ENCODE data around the gene TTC29.

DNA sequence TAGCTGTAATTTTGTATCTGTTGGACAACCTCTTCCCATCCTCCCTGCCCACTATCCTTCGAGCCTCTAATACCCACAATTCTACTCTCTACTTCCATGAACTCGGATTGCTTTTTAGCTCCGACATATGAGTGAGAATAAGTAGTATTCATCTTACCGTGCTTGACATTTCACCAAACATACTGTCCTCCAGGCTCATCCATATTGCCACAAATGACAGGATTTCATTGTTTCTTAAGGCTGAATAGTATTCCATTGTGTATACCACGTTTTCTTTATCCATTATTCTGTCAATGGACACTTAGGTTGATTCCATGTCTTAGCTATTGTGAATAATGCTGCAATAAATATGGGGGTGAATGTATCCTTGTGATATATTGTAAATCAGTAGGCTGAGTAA is 26.4 kb upstream of the TTC29 start:
- TF ChIP-seq EZH2 (IDR thresholded peaks at IDR 0.05; ENCODE audit: borderline replicate concordance, low read length): no peak
- TF ChIP-seq, protein P1, sequence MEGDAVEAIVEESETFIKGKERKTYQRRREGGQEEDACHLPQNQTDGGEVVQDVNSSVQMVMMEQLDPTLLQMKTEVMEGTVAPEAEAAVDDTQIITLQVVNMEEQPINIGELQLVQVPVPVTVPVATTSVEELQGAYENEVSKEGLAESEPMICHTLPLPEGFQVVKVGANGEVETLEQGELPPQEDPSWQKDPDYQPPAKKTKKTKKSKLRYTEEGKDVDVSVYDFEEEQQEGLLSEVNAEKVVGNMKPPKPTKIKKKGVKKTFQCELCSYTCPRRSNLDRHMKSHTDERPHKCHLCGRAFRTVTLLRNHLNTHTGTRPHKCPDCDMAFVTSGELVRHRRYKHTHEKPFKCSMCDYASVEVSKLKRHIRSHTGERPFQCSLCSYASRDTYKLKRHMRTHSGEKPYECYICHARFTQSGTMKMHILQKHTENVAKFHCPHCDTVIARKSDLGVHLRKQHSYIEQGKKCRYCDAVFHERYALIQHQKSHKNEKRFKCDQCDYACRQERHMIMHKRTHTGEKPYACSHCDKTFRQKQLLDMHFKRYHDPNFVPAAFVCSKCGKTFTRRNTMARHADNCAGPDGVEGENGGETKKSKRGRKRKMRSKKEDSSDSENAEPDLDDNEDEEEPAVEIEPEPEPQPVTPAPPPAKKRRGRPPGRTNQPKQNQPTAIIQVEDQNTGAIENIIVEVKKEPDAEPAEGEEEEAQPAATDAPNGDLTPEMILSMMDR (IDR thresholded peaks at IDR 0.05; ENCODE audit: low read length): no peak
